ENCODE data around the gene IZUMO2. TPM values are rescaled to one million over a fixed set of nuclear protein-coding genes. Genes with fewer than 3 reads are reported as not detected.

The IZUMO2 gene
- polyA plus RNA-seq, 1 donor from 2014 or later, result not detected

GRCh38 chr19:50196322-50196932 is 33.3 kb upstream of the IZUMO2 start:
- no peak overlapping the region for H3K27ac Mint-ChIP-seq
- no peak overlapping the region for H3K4me3 Mint-ChIP-seq
- peaks cover 0 to 6% (median 0%) of the 10 kb centered on the region in 3 donors for H3K9me3 Mint-ChIP-seq
- H3K27me3 Mint-ChIP-seq, result peaks cover 20% of the 10 kb centered on the region
- H3K36me3 Mint-ChIP-seq, result no peaks in the 10 kb centered on the region
- peaks cover 0 to 2% (median 0%) of the 10 kb centered on the region in 3 donors for H3K4me1 Mint-ChIP-seq

DNA sequence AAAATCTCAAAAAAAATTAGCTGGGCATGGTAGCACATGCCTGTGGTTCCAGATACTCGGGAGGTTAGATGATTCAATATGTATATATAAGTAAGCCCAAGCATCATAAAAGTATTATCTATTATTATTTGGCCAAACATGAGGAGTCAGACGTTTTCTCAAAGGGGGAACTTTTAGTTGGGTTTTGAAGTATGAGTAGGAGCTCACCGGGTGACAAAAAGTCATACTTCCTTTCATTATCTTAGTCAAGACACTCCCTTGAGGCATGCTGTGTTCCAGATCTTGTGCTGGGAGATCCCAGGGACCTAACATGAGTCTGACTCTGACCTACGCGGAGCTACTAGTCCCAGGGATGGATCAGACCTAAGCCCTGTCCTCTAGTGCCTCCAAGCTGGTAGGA is 32.1 kb upstream of the IZUMO2 start:
- H3K4me3 Mint-ChIP-seq, result peak overlapping the region in 1 of 4 donors; percentile 53
- peaks cover 25% of the 10 kb centered on the region for H3K27me3 Mint-ChIP-seq
- H3K27ac Mint-ChIP-seq, result no peak overlapping the region
- H3K4me1 Mint-ChIP-seq, result peaks cover 0 to 2% (median 0%) of the 10 kb centered on the region in 3 donors
- H3K36me3 Mint-ChIP-seq, result no peaks in the 10 kb centered on the region
- peaks cover 0 to 6% (median 2%) of the 10 kb centered on the region in 3 donors for H3K9me3 Mint-ChIP-seq

- Mint-ChIP-seq H3K27ac (no peak overlapping the region), H3K36me3 (no peaks in the 10 kb centered on the region), H3K27me3 (peaks cover 21% of the 10 kb centered on the region), H3K4me3 (peak overlapping the region in 1 of 4 donors; percentile 79), H3K4me1 (no peaks in the 10 kb centered on the region), H3K9me3 (peaks cover 0 to 6% (median 5%) of the 10 kb centered on the region in 3 donors)
These were observed 29.6 kb upstream of the IZUMO2 start for GRCh38 chr19:50192463-50193211.

- H3K27ac Mint-ChIP-seq, result no peak overlapping the region
- H3K9me3 Mint-ChIP-seq, result peaks cover 4 to 6% (median 5%) of the 10 kb centered on the region in 3 donors
- no peaks in the 10 kb centered on the region for H3K4me1 Mint-ChIP-seq
- H3K36me3 Mint-ChIP-seq, result no peaks in the 10 kb centered on the region
- H3K27me3 Mint-ChIP-seq, result peaks cover 21% of the 10 kb centered on the region
- H3K4me3 Mint-ChIP-seq, result no peak overlapping the region
These were observed 28.1 kb upstream of the IZUMO2 start for GRCh38 chr19:50191216-50191615.

GRCh38 chr19:50190439-50190891 is 27.4 kb upstream of the IZUMO2 start:
- Mint-ChIP-seq H3K27ac (no peak overlapping the region), H3K4me1 (no peaks in the 10 kb centered on the region), H3K4me3 (peak overlapping the region in 1 of 4 donors; percentile 13), H3K27me3 (peaks cover 15% of the 10 kb centered on the region), H3K9me3 (peaks cover 4 to 8% (median 5%) of the 10 kb centered on the region in 3 donors), H3K36me3 (no peaks in the 10 kb centered on the region)

- Mint-ChIP-seq H3K4me3 (no peak overlapping the region), H3K36me3 (no peaks in the 10 kb centered on the region), H3K27ac (no peak overlapping the region), H3K4me1 (no peaks in the 10 kb centered on the region), H3K27me3 (peaks cover 14% of the 10 kb centered on the region), H3K9me3 (peaks cover 4 to 8% (median 5%) of the 10 kb centered on the region in 3 donors)
These were observed 26.2 kb upstream of the IZUMO2 start for GRCh38 chr19:50189331-50189730.

DNA sequence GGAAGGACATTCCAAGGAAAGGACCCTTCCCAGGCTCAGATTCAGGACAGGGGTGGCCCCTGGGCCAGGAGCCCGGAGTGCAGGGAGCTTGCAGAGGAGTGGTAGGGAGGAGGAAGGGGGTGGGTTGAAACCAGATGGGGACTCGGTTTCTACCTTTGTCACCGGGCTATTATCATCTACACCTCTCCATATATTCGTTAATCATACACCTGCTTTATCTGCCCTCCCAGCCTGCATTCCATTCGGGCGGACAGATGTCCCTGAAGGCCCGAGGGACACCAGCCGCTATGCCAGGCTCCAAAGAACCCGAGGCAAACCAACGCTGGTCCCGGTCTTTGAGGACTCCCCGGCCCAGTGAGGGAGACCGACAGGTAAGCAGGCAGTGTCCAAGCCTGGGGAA is 24.9 kb upstream of the IZUMO2 start:
- Mint-ChIP-seq H3K27ac (no peak overlapping the region), H3K4me3 (no peak overlapping the region), H3K9me3 (peaks cover 4 to 5% (median 5%) of the 10 kb centered on the region in 3 donors), H3K36me3 (no peaks in the 10 kb centered on the region), H3K4me1 (no peaks in the 10 kb centered on the region), H3K27me3 (peaks cover 9% of the 10 kb centered on the region)

- Mint-ChIP-seq H3K36me3 (no peaks in the 10 kb centered on the region), H3K4me1 (no peaks in the 10 kb centered on the region), H3K9me3 (peaks cover 4 to 7% (median 4%) of the 10 kb centered on the region in 3 donors), H3K27ac (no peak overlapping the region), H3K4me3 (no peak overlapping the region), H3K27me3 (peaks cover 6% of the 10 kb centered on the region)
These were observed 21.1 kb upstream of the IZUMO2 start for GRCh38 chr19:50184196-50184595.

DNA sequence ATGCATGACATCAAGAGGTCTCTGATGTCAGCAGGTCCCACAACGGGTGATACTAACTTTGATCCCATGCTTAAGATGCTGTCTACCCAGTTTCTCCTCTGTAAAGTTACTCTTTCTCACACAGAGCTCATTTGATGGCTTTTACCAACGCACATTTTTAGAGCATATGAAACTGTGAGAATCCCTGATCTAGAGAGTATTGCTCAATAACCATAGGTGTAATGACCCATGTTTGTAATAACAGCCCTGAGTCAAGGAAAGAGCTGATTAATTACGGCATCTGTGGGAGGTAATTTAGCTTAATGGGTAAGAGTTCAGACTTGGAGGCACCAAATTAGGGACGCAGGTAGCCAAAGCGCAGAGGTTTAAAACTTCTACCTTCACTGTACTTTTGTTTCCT is 18.0 kb upstream of the IZUMO2 start:
- H3K27me3 Mint-ChIP-seq, result peaks cover 9% of the 10 kb centered on the region
- H3K27ac Mint-ChIP-seq, result no peak overlapping the region
- no peak overlapping the region for H3K4me3 Mint-ChIP-seq
- no peaks in the 10 kb centered on the region for H3K4me1 Mint-ChIP-seq
- H3K36me3 Mint-ChIP-seq, result no peaks in the 10 kb centered on the region
- peaks cover 4 to 7% (median 5%) of the 10 kb centered on the region in 3 donors for H3K9me3 Mint-ChIP-seq

DNA sequence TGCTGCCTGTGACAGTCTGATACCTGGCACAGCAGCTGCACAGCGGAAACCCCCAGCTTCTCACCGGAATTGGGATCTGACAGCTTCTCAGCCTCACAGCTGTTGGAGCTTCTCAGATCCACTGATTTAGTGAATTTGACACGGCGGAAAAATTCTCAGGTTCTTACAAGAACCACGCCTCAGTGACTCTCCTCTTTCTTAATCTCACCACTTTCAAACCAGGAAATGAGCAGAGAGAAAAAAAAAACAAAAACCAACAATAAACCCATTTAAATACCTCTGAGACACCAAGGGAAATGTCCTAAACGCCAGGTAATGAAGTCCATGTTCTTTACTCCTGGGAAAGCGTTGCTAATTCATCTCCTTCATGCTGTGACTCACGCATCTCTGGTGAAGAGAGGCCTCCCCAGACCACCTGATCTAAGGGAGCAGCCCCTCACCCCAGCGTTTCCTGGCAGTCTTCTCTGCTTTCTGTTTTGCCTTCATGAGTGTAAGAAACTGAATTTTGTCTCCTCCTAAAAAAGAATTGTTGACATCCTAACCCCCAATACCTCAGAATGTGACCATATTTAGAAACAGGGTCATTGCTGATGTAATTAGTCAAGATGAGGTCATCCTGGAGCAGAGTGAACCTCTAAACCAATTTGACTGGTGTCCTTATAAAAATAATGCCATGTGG is 15.9 kb upstream of the IZUMO2 start:
- no peak overlapping the region for H3K4me3 Mint-ChIP-seq
- peaks cover 13% of the 10 kb centered on the region for H3K27me3 Mint-ChIP-seq
- H3K4me1 Mint-ChIP-seq, result no peaks in the 10 kb centered on the region
- no peak overlapping the region for H3K27ac Mint-ChIP-seq
- H3K9me3 Mint-ChIP-seq, result peaks cover 2 to 7% (median 4%) of the 10 kb centered on the region in 3 donors
- peaks cover 1% of the 10 kb centered on the region for H3K36me3 Mint-ChIP-seq

GRCh38 chr19:50178320-50178719 is 15.2 kb upstream of the IZUMO2 start:
- peaks cover 13% of the 10 kb centered on the region for H3K27me3 Mint-ChIP-seq
- no peak overlapping the region for H3K27ac Mint-ChIP-seq
- peaks cover 1% of the 10 kb centered on the region for H3K36me3 Mint-ChIP-seq
- peaks cover 4 to 7% (median 5%) of the 10 kb centered on the region in 3 donors for H3K9me3 Mint-ChIP-seq
- no peak overlapping the region for H3K4me3 Mint-ChIP-seq
- H3K4me1 Mint-ChIP-seq, result no peaks in the 10 kb centered on the region

DNA sequence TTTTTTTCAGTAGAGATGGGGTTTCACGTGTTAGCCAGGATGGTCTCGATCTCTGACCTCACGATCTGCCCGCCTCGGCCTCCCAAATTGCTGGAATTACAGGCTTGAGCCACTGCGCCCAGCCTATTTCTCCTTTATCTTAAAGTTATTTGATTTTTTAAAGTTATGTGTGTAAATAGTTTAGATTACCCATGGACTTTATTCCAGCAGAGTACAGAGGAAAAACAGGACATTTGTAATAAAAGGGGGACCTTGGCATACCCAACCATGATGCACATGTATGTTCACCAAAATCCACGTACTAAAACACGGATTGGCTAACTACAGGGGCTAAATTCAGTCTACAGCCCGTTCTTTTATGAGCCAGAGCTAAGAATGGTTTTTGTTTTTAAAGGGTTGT is 13.7 kb upstream of the IZUMO2 start:
- Mint-ChIP-seq H3K27ac (no peak overlapping the region), H3K4me3 (no peak overlapping the region), H3K4me1 (peaks cover 0 to 1% (median 0%) of the 10 kb centered on the region in 3 donors), H3K36me3 (peaks cover 1% of the 10 kb centered on the region), H3K27me3 (peaks cover 15% of the 10 kb centered on the region), H3K9me3 (peaks cover 4 to 7% (median 7%) of the 10 kb centered on the region in 3 donors)

- peaks cover 0 to 1% (median 0%) of the 10 kb centered on the region in 3 donors for H3K4me1 Mint-ChIP-seq
- H3K27me3 Mint-ChIP-seq, result peaks cover 15% of the 10 kb centered on the region
- H3K36me3 Mint-ChIP-seq, result peaks cover 1% of the 10 kb centered on the region
- H3K27ac Mint-ChIP-seq, result no peak overlapping the region
- H3K4me3 Mint-ChIP-seq, result no peak overlapping the region
- H3K9me3 Mint-ChIP-seq, result peaks cover 4 to 7% (median 7%) of the 10 kb centered on the region in 3 donors
These were observed 12.8 kb upstream of the IZUMO2 start for GRCh38 chr19:50175924-50176323.

- Mint-ChIP-seq H3K27ac (peak overlapping the region in 1 of 3 donors; percentile 50), H3K4me3 (no peak overlapping the region), H3K9me3 (peaks cover 0 to 7% (median 5%) of the 10 kb centered on the region in 3 donors), H3K36me3 (peaks cover 1% of the 10 kb centered on the region), H3K27me3 (peaks cover 10% of the 10 kb centered on the region), H3K4me1 (peaks cover 0 to 1% (median 0%) of the 10 kb centered on the region in 3 donors)
These were observed 11.2 kb upstream of the IZUMO2 start for GRCh38 chr19:50174100-50174793.

Data from IgD-negative memory B cell (primary cell).